ENCODE data around the gene MYL7.

The MYL7 gene

DNA sequence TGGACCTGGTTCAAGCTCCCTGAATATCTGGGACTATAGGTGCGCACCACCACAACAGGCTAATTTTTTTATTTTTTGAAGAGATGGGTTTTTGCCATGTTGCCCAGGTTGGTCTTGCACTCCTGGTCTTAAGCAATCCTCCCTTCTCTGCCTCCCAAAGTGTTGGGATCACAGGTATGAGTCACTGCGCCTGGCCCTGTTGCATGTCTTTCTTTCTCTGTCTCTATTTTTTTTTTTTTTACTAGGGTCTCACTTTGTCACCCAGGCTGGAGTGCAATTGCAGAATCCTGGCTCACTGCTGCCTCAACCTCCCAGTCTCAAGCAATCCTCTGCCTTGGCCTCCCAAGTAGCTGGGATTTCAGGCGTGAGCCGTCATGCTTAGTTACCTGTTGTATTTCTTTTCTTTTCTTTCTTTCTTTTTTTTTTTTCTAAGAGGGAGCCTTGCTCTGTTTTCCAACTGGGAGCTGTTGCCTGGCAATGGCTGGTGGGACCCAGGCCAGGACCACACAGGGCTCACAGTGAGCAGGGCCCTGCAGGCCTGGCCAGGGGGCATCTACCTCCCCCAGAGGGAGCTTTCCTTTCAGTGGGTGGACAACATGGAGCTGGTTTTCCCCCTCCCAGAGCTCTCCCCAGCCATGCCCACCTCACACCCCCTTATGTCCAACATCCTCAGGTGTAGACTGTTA lies 6.0 kb downstream of the MYL7 start:
- no peak for DNase-seq (ENCODE audit: low spot score)
- peaks cover 0 to 46% (median 2%) of the 10 kb centered on the region in 3 experiments for H3K27me3 ChIP-seq (ENCODE audit: control insufficient read depth in 3 of 3, insufficient read depth in 3 of 3, low read depth in 1 of 3, low read length in 3 of 3)
- H3K4me1 ChIP-seq (ENCODE audit: control insufficient read depth in 2 of 2, insufficient read depth in 1 of 2, low read depth in 1 of 2, low read length in 2 of 2), result no peaks in the 10 kb centered on the region
- H2BK12ac ChIP-seq (ENCODE audit: low read length), result no peak overlapping the region
- no peak overlapping the region for H3K27ac ChIP-seq (replicated peaks; ENCODE audit: low read length)
- H4K91ac ChIP-seq (ENCODE audit: low read depth, low read length, poor library complexity), result no peak overlapping the region
- peak overlapping the region; percentile 72 for H2BK5ac ChIP-seq (ENCODE audit: low read length)
- WGBS, 2 donors (ENCODE audit: extremely low coverage in 2 of 2, insufficient read length in 2 of 2, insufficient replicate concordance in 1 of 2), result no CpG with 5 or more reads among the region's 4 CpGs
- no peak overlapping the region for H3K4me3 ChIP-seq (ENCODE audit: low read length in 2 of 2)
- peak overlapping the region; percentile 61 for H3K23ac ChIP-seq (ENCODE audit: low read depth, low read length, poor library complexity)
- no peak overlapping the region for H2BK120ac ChIP-seq (ENCODE audit: low read depth, low read length)
- H3K36me3 ChIP-seq (replicated peaks in 1 of 2; ENCODE audit: control insufficient read depth in 2 of 2, insufficient read depth in 2 of 2, low read length in 2 of 2), result no peaks in the 10 kb centered on the region
- no peak overlapping the region for H2BK15ac ChIP-seq (ENCODE audit: low read length)
- no peak overlapping the region for H2AK5ac ChIP-seq (ENCODE audit: low read depth, low read length)
- no peak overlapping the region for H3K14ac ChIP-seq (ENCODE audit: low read length)
- H3K4ac ChIP-seq (ENCODE audit: low read length), result no peak overlapping the region
- no peak overlapping the region for H3K4me2 ChIP-seq (ENCODE audit: insufficient read depth, low read length, poor library complexity, severe bottlenecking)
- peak overlapping the region; percentile 37 for H3K18ac ChIP-seq (ENCODE audit: low read length)
- H3K79me1 ChIP-seq (ENCODE audit: low read depth, low read length), result no peaks in the 10 kb centered on the region
- H3K9ac ChIP-seq (ENCODE audit: low read depth, low read length, poor library complexity), result no peak overlapping the region
- H2AFZ ChIP-seq (ENCODE audit: low read length), result no peak overlapping the region
- no peak overlapping the region for H4K8ac ChIP-seq (ENCODE audit: low read depth, low read length)
- H3K9me3 ChIP-seq (replicated peaks in 1 of 2; ENCODE audit: control insufficient read depth in 2 of 2, insufficient read depth in 1 of 2, low read depth in 1 of 2, low read length in 2 of 2), result no peaks in the 10 kb centered on the region

DNA sequence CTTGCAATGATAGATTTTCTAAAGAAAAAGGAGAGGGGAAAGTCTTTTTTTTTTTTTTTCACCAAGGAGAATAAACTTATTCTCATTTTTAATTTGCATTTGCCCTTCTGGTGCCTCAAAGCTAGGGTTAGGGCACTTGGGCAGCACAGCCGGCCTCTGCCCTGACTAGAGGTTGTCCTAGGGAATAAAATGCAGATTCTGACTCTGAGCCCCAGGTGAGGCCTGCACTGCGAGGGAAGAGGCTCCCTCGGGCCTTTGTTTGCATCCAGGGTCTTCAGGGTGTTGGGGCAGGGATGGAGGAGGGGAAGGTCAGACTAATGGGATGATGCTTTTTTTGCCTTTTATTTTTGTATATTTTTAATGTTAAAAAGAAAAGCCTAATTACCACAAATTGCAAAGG lies 7.8 kb downstream of the MYL7 start:
- H3K18ac ChIP-seq (ENCODE audit: low read length), result no peak overlapping the region
- DNase-seq (ENCODE audit: low spot score), result no peak
- no CpG with 5 or more reads among the region's 3 CpGs for whole genome bisulfite sequencing, 2 donors (ENCODE audit: extremely low coverage in 2 of 2, insufficient read length in 2 of 2, insufficient replicate concordance in 1 of 2)

DNA sequence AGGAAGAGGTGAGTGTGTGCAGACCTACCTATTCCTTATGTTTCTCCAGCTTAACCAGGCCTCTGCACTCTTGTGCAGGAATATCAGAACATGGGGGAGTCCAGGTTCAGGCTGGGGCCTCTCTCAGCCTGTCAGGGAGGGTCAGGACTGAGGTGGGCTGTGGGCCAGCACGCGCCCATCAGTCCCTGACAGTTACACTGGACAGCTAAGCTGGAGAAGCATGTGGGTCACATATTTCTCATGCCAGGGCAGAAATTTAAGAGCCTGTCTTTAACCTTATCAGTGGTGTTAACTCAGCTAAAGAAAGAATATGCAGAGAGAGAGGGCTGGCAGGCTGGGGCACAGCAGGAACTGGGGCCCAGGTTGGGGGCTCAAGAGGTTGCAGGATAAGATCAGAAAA lies 9.1 kb downstream of the MYL7 start:
- no peak overlapping the region for H2AFZ ChIP-seq (ENCODE audit: low read length)
- H3K27ac ChIP-seq (replicated peaks; ENCODE audit: low read length), result no peak overlapping the region
- no CpG with 5 or more reads among the region's 2 CpGs for WGBS, 2 donors (ENCODE audit: extremely low coverage in 2 of 2, insufficient read length in 2 of 2, insufficient replicate concordance in 1 of 2)

More for the DNA sequence above, 7.8 kb downstream of the MYL7 start:
- H2BK120ac ChIP-seq (ENCODE audit: low read depth, low read length), result no peak overlapping the region
- no peak overlapping the region for H3K4me2 ChIP-seq (ENCODE audit: insufficient read depth, low read length, poor library complexity, severe bottlenecking)
- H4K8ac ChIP-seq (ENCODE audit: low read depth, low read length), result no peak overlapping the region
- no peaks in the 10 kb centered on the region for H3K4me1 ChIP-seq (ENCODE audit: control insufficient read depth in 2 of 2, insufficient read depth in 1 of 2, low read depth in 1 of 2, low read length in 2 of 2)
- no peak overlapping the region for H3K27ac ChIP-seq (replicated peaks; ENCODE audit: low read length)
- H3K14ac ChIP-seq (ENCODE audit: low read length), result no peak overlapping the region
- H2BK15ac ChIP-seq (ENCODE audit: low read length), result no peak overlapping the region
- no peaks in the 10 kb centered on the region for H3K79me1 ChIP-seq (ENCODE audit: low read depth, low read length)
- H2BK12ac ChIP-seq (ENCODE audit: low read length), result no peak overlapping the region
- no peak overlapping the region for H4K91ac ChIP-seq (ENCODE audit: low read depth, low read length, poor library complexity)
- no peaks in the 10 kb centered on the region for H3K9me3 ChIP-seq (replicated peaks in 1 of 2; ENCODE audit: control insufficient read depth in 2 of 2, insufficient read depth in 1 of 2, low read depth in 1 of 2, low read length in 2 of 2)
- H3K9ac ChIP-seq (ENCODE audit: low read depth, low read length, poor library complexity), result no peak overlapping the region
- no peak overlapping the region for H2BK5ac ChIP-seq (ENCODE audit: low read length)
- no peak overlapping the region for H3K23ac ChIP-seq (ENCODE audit: low read depth, low read length, poor library complexity)
- no peaks in the 10 kb centered on the region for H3K36me3 ChIP-seq (replicated peaks in 1 of 2; ENCODE audit: control insufficient read depth in 2 of 2, insufficient read depth in 2 of 2, low read length in 2 of 2)
- H3K4ac ChIP-seq (ENCODE audit: low read length), result no peak overlapping the region
- H2AFZ ChIP-seq (ENCODE audit: low read length), result no peak overlapping the region
- H3K4me3 ChIP-seq (ENCODE audit: low read length in 2 of 2), result no peak overlapping the region
- H3K27me3 ChIP-seq (ENCODE audit: control insufficient read depth in 3 of 3, insufficient read depth in 3 of 3, low read depth in 1 of 3, low read length in 3 of 3), result peaks cover 0 to 31% (median 2%) of the 10 kb centered on the region in 3 experiments
- H2AK5ac ChIP-seq (ENCODE audit: low read depth, low read length), result no peak overlapping the region

DNA sequence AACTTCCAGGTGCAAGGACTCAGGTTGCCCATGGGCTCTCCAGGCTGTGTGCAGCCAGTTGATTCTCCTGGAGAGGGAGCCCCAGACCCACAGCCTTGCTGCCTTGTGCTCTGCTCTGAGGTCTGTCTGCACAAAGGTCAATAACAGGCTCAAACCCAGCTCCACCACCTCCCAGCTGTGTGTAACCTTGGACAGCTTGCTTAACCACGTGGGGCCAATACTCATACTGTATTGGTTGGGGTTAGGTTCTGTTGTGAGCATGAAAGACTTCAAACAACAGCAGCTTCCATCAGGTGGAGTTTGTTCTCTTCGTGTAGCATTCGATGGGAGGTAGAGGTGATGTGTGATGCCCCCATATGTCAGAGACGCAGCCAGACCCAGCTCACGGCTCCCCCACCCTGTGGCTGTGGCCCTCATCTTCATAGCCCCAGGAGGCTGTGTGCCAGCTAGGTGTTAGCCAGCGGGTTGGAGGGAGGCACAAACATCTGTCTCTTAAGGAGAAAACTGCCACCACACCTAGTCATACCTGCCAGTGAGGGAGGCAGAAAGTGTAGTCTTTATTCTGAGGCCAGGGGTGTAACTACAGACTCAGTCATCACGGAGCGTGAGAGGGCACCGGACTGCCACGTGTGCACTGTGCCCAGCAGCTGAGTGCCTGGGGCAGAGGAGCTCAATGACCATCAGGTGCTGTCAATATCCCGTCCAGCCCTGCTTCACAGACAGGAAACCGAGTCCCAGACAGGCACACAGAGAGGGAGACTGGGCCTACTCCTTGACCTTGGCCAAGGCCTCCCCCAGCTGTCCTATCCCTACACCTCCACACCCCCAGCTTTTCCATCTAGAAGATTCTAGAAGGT lies 9.7 kb downstream of the MYL7 start:
- Histone ChIP-seq H4K91ac (ENCODE audit: low read depth, low read length, poor library complexity) (no peak overlapping the region), H4K8ac (ENCODE audit: low read depth, low read length) (no peak overlapping the region), H3K9ac (ENCODE audit: low read depth, low read length, poor library complexity) (peak overlapping the region; percentile 10), H3K18ac (ENCODE audit: low read length) (peak overlapping the region; percentile 15), H3K27me3 (ENCODE audit: control insufficient read depth in 3 of 3, insufficient read depth in 3 of 3, low read depth in 1 of 3, low read length in 3 of 3) (peaks cover 0 to 22% (median 2%) of the 10 kb centered on the region in 3 experiments), H3K27ac (replicated peaks; ENCODE audit: low read length) (no peak overlapping the region), H2BK12ac (ENCODE audit: low read length) (no peak overlapping the region), H3K79me1 (ENCODE audit: low read depth, low read length) (no peaks in the 10 kb centered on the region), H2BK15ac (ENCODE audit: low read length) (no peak overlapping the region), H3K9me3 (replicated peaks in 1 of 2; ENCODE audit: control insufficient read depth in 2 of 2, insufficient read depth in 1 of 2, low read depth in 1 of 2, low read length in 2 of 2) (peaks cover 0 to 4% of the 10 kb centered on the region in 2 donors), H2BK5ac (ENCODE audit: low read length) (no peak overlapping the region), H3K4me3 (ENCODE audit: low read length in 2 of 2) (no peak overlapping the region), H3K4me2 (ENCODE audit: insufficient read depth, low read length, poor library complexity, severe bottlenecking) (no peak overlapping the region), H2AFZ (ENCODE audit: low read length) (no peak overlapping the region), H3K4ac (ENCODE audit: low read length) (no peak overlapping the region), H3K23ac (ENCODE audit: low read depth, low read length, poor library complexity) (no peak overlapping the region), H3K36me3 (replicated peaks in 1 of 2; ENCODE audit: control insufficient read depth in 2 of 2, insufficient read depth in 2 of 2, low read length in 2 of 2) (no peaks in the 10 kb centered on the region), H2BK120ac (ENCODE audit: low read depth, low read length) (no peak overlapping the region), H3K14ac (ENCODE audit: low read length) (no peak overlapping the region), H3K4me1 (ENCODE audit: control insufficient read depth in 2 of 2, insufficient read depth in 1 of 2, low read depth in 1 of 2, low read length in 2 of 2) (no peaks in the 10 kb centered on the region), H2AK5ac (ENCODE audit: low read depth, low read length) (peak overlapping the region; percentile 6)
- no CpG with 5 or more reads among the region's 12 CpGs for WGBS, 2 donors (ENCODE audit: extremely low coverage in 2 of 2, insufficient read length in 2 of 2, insufficient replicate concordance in 1 of 2)
- no peak for DNase-seq (ENCODE audit: low spot score)

More for the DNA sequence above, 9.1 kb downstream of the MYL7 start:
- no peak overlapping the region for H3K9ac ChIP-seq (ENCODE audit: low read depth, low read length, poor library complexity)
- H3K4ac ChIP-seq (ENCODE audit: low read length), result no peak overlapping the region
- H3K23ac ChIP-seq (ENCODE audit: low read depth, low read length, poor library complexity), result no peak overlapping the region
- peaks cover 0 to 22% (median 2%) of the 10 kb centered on the region in 3 experiments for H3K27me3 ChIP-seq (ENCODE audit: control insufficient read depth in 3 of 3, insufficient read depth in 3 of 3, low read depth in 1 of 3, low read length in 3 of 3)
- H4K8ac ChIP-seq (ENCODE audit: low read depth, low read length), result no peak overlapping the region
- H2BK120ac ChIP-seq (ENCODE audit: low read depth, low read length), result no peak overlapping the region
- no peaks in the 10 kb centered on the region for H3K36me3 ChIP-seq (replicated peaks in 1 of 2; ENCODE audit: control insufficient read depth in 2 of 2, insufficient read depth in 2 of 2, low read length in 2 of 2)
- H2BK15ac ChIP-seq (ENCODE audit: low read length), result no peak overlapping the region
- H3K18ac ChIP-seq (ENCODE audit: low read length), result no peak overlapping the region
- no peak overlapping the region for H2BK5ac ChIP-seq (ENCODE audit: low read length)
- H3K4me1 ChIP-seq (ENCODE audit: control insufficient read depth in 2 of 2, insufficient read depth in 1 of 2, low read depth in 1 of 2, low read length in 2 of 2), result no peaks in the 10 kb centered on the region
- H3K14ac ChIP-seq (ENCODE audit: low read length), result no peak overlapping the region
- H3K79me1 ChIP-seq (ENCODE audit: low read depth, low read length), result no peaks in the 10 kb centered on the region
- H2AK5ac ChIP-seq (ENCODE audit: low read depth, low read length), result peak overlapping the region; percentile 6
- DNase-seq (ENCODE audit: low spot score), result no peak
- H3K9me3 ChIP-seq (replicated peaks in 1 of 2; ENCODE audit: control insufficient read depth in 2 of 2, insufficient read depth in 1 of 2, low read depth in 1 of 2, low read length in 2 of 2), result peaks cover 0 to 4% of the 10 kb centered on the region in 2 donors
- H3K4me2 ChIP-seq (ENCODE audit: insufficient read depth, low read length, poor library complexity, severe bottlenecking), result no peak overlapping the region
- no peak overlapping the region for H3K4me3 ChIP-seq (ENCODE audit: low read length in 2 of 2)
- H4K91ac ChIP-seq (ENCODE audit: low read depth, low read length, poor library complexity), result no peak overlapping the region
- H2BK12ac ChIP-seq (ENCODE audit: low read length), result no peak overlapping the region
